Gastrocnemius medialis (tissue), 4 donors: ENCODE measurements around the gene RTN3. TPM values are rescaled to one million over a fixed set of nuclear protein-coding genes. Genes with fewer than 3 reads are reported as not detected.

Experiments used
- ATAC-seq, 2 donors: fragments of 150-250 bp; one replicate each; pipeline ENCODE4 v1.9.1; 2016
- DNase-seq, 2 donors: peaks; one replicate each; pipeline ENCODE4 v3.0.0-alpha.2; 2019
- H3K27ac ChIP-seq, 4 donors: fragments of 200-600 bp; sonication (generic); 1 replicate in 1 of 4; 2 replicates in 3 of 4; pipeline ENCODE4 v1.5.1; 2016 to 2018; ENCODE audit warnings: mild to moderate bottlenecking in 2 of 4, moderate library complexity in 1 of 4
- H3K27me3 ChIP-seq, 3 donors: fragments of 200-600 bp; sonication (generic) in 2 of 3; 1 replicate in 1 of 3; 2 replicates in 2 of 3; pipeline versions ENCODE4 v1.5.1 to v1.6.0; 2016 to 2019; ENCODE audit warnings: mild to moderate bottlenecking in 1 of 3, moderate library complexity in 1 of 3
- H3K36me3 ChIP-seq, 2 donors: fragments of 200-600 bp; sonication (generic) in 1 of 2; one replicate each; pipeline ENCODE4 v1.5.1; 2017 to 2018
- H3K4me1 ChIP-seq, 2 donors: fragments of 200-600 bp; sonication (generic) in 1 of 2; one replicate each; pipeline ENCODE4 v1.5.1; 2016 to 2017; ENCODE audit warnings: mild to moderate bottlenecking in 2 of 2
- H3K4me3 ChIP-seq, 4 donors: fragments of 200-600 bp; sonication (generic) in 3 of 4; 1 replicate in 1 of 4; 2 replicates in 3 of 4; pipeline ENCODE4 v1.5.1; 2016 to 2019; ENCODE audit warnings: mild to moderate bottlenecking in 2 of 4
- H3K9me3 ChIP-seq, 3 donors: fragments of 200-600 bp; sonication (generic) in 2 of 3; 1 replicate in 1 of 3; 2 replicates in 2 of 3; pipeline ENCODE4 v1.5.1; 2016 to 2019
- CTCF ChIP-seq, 5 experiments: fragments of 450-650 bp in 3 of 5; fragments of 200-600 bp in 2 of 5; sonication (generic) in 2 of 5; IDR thresholded peaks in 4 of 5; conservative IDR thresholded peaks in 1 of 5; 1 replicate in 4 of 5; 2 replicates in 1 of 5; pipeline ENCODE4 v1.5.1; 2016 to 2019; ENCODE audit warnings: antibody characterized with exemption in 5 of 5, mild to moderate bottlenecking in 3 of 5, moderate library complexity in 3 of 5
- POLR2A ChIP-seq, 2 donors: fragments of 450-650 bp; IDR thresholded peaks; one replicate each; pipeline ENCODE4 v1.6.1; 2017; ENCODE audit warnings: antibody characterized with exemption in 2 of 2, mild to moderate bottlenecking in 2 of 2, moderate library complexity in 2 of 2
- in situ Hi-C, 4 donors: fragments of 200-750 bp; cut with MboI; loops; one replicate each; pipeline versions ENCODE4 v1.15.0 to v1.8.0; 2017; ENCODE audit warnings: low sequenced_read_pairs in 4 of 4
- intact Hi-C: fragments of 100-400 bp; cut with DNase I; formaldehyde crosslinking; loops from one replicate; pipeline ENCODE4 v1.15.1; 2023; ENCODE audit warnings: low total_unique reads
- total RNA-seq, 4 donors: library from RNA; depleted of rRNA; stranded (reverse); fragments of >200 nt; gene quantifications; one replicate each; pipeline versions ENCODE4 v1.1.0 to v1.2.3, GENCODE V29; 2016

RTN3 gene
- total RNA-seq, 4 donors from 2014 or later = 45.5 to 112 (median 86.0) TPM

GRCh38 chr11:63663809-63664208, 17.5 kb upstream of the RTN3 start:
- no peak for DNase-seq
- Histone ChIP-seq H3K4me3 (no peak overlapping the region), H3K27ac (peak overlapping the region in 1 of 4 donors; percentile 52), H3K9me3 (no peaks in the 10 kb centered on the region), H3K36me3 (no peaks in the 10 kb centered on the region), H3K4me1 (peaks cover 44 to 47% of the 10 kb centered on the region in 2 donors), H3K27me3 (no peaks in the 10 kb centered on the region)
- in situ Hi-C loops = loop anchor here in 2 of 4 donors (10.0 kb wide), 2 partner anchors 71 to 81 kb away; no protein-coding TSS in a partner anchor
- intact Hi-C loops = no loop called here
- ATAC-seq = peak in 1 of 2 donors; percentile 54
- no peak for TF ChIP-seq CTCF (IDR thresholded peaks at IDR 0.05 in 4 of 5, conservative IDR thresholded peaks at IDR 0.05 in 1 of 5)
- TF ChIP-seq POLR2A (IDR thresholded peaks at IDR 0.05) = no peak

- H3K27ac ChIP-seq = peak overlapping the region in 2 of 4 donors; percentile 10 to 30
These were observed 14.4 kb upstream of the RTN3 start for GRCh38 chr11:63666874-63667273.

GRCh38 chr11:63667995-63668795, 13.1 kb upstream of the RTN3 start:
- ATAC-seq = no peak
- in situ Hi-C loops = loop anchor here in 2 of 4 donors (10.0 kb wide), 2 partner anchors 67 to 77 kb away; no protein-coding TSS in a partner anchor

More at GRCh38 chr11:63666874-63667273, 14.4 kb upstream of the RTN3 start:
- no peaks in the 10 kb centered on the region for H3K9me3 ChIP-seq
- H3K4me3 ChIP-seq = no peak overlapping the region
- H3K36me3 ChIP-seq = no peaks in the 10 kb centered on the region
- DNase-seq (no peak), ATAC-seq (no peak)
- H3K4me1 ChIP-seq = peaks cover 53 to 63% of the 10 kb centered on the region in 2 donors
- intact Hi-C loops (no loop called here), in situ Hi-C loops (loop anchor here in 2 of 4 donors (10.0 kb wide), 2 partner anchors 68 to 78 kb away; no protein-coding TSS in a partner anchor)
- TF ChIP-seq POLR2A (IDR thresholded peaks at IDR 0.05) (no peak), CTCF (IDR thresholded peaks at IDR 0.05 in 4 of 5, conservative IDR thresholded peaks at IDR 0.05 in 1 of 5) (no peak)
- H3K27me3 ChIP-seq = no peaks in the 10 kb centered on the region

GRCh38 chr11:63670096-63670432, 11.2 kb upstream of the RTN3 start:
- peak overlapping the region; percentile 96 to 98 (median 97) for H3K27ac ChIP-seq
- no peaks in the 10 kb centered on the region for H3K27me3 ChIP-seq
- in situ Hi-C loops = loop anchor here in 1 of 4 donors (10.0 kb wide), 1 partner anchor 65 kb away; no protein-coding TSS in a partner anchor
- intact Hi-C loops = loop anchor here (2.0 to 10.0 kb wide), 3 partner anchors 57 to 515 kb away; partner anchors contain the start of gene STIP1
- peak overlapping the region; percentile 78 to 92 (median 85) for H3K4me3 ChIP-seq
- no peak for DNase-seq
- no peak for ATAC-seq
- H3K36me3 ChIP-seq = no peaks in the 10 kb centered on the region
- no peaks in the 10 kb centered on the region for H3K9me3 ChIP-seq
- peaks cover 50 to 52% of the 10 kb centered on the region in 2 donors for H3K4me1 ChIP-seq
- TF ChIP-seq POLR2A (IDR thresholded peaks at IDR 0.05) (no peak), CTCF (IDR thresholded peaks at IDR 0.05 in 4 of 5, conservative IDR thresholded peaks at IDR 0.05 in 1 of 5) (no peak)

More at GRCh38 chr11:63667995-63668795, 13.1 kb upstream of the RTN3 start:
- peaks cover 50 to 58% of the 10 kb centered on the region in 2 donors for H3K4me1 ChIP-seq
- intact Hi-C loops = no loop called here
- peak overlapping the region in 1 of 4 donors; percentile 39 for H3K27ac ChIP-seq
- no peak overlapping the region for H3K4me3 ChIP-seq
- DNase-seq = no peak
- TF ChIP-seq POLR2A (IDR thresholded peaks at IDR 0.05) = no peak
- TF ChIP-seq CTCF (IDR thresholded peaks at IDR 0.05 in 4 of 5, conservative IDR thresholded peaks at IDR 0.05 in 1 of 5) = no peak
- no peaks in the 10 kb centered on the region for H3K9me3 ChIP-seq
- H3K36me3 ChIP-seq = no peaks in the 10 kb centered on the region
- no peaks in the 10 kb centered on the region for H3K27me3 ChIP-seq
